Retinal pigment epithelial cell (primary cell): ENCODE data around the gene DYNLL1.
"Not testable (repeated sequence)": the region's sequence is repeated elsewhere in the genome, so short reads cannot be mapped to it uniquely, and the experiment has no call there.

Source experiments
- DNase-seq: peaks from one replicate; pipeline ENCODE4 v3.0.0-alpha.2; 2010; ENCODE audit warnings: low read depth
- H3K4me3 ChIP-seq: 2 replicates; pipeline ENCODE4 v1.5.1; 2011; ENCODE audit warnings: mild to moderate bottlenecking, low read length, control low read depth, moderate library complexity
- CTCF ChIP-seq: conservative IDR thresholded peaks from 2 replicates; pipeline ENCODE4 v1.5.1; 2011; ENCODE audit warnings: low read depth, low read length, control low read depth, inconsistent platforms

The DYNLL1 gene

GRCh38 chr12:120475643-120476042, 20.3 kb upstream of the DYNLL1 start:
- DNase-seq = no peak
- no peak for TF ChIP-seq CTCF

DNA sequence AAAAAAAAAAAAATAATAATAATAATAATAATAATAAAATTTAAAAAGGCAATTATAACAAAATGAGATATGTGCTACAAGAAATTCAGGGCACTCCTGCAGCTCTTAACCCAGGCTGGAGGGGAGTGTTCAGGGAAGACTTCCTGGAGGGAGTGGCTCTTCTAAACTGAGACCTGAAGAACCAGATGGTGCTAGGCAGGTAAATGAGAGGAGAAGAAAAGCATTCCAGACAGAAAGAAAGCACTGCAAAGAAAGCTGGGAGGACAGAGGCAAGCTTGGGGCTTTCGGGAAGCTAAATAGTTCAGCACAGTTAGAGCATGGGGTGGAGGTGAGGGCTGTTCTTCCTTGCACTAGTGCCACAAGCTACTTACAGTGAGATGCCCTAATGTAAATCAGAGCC, 16.5 kb upstream of the DYNLL1 start:
- no peak for DNase-seq
- TF ChIP-seq CTCF = no peak
- no peak overlapping the region for H3K4me3 ChIP-seq

More at GRCh38 chr12:120475643-120476042, 20.3 kb upstream of the DYNLL1 start:
- H3K4me3 ChIP-seq = no peak overlapping the region

GRCh38 chr12:120480211-120480610, 15.7 kb upstream of the DYNLL1 start:
- TF ChIP-seq CTCF = no peak

DNA sequence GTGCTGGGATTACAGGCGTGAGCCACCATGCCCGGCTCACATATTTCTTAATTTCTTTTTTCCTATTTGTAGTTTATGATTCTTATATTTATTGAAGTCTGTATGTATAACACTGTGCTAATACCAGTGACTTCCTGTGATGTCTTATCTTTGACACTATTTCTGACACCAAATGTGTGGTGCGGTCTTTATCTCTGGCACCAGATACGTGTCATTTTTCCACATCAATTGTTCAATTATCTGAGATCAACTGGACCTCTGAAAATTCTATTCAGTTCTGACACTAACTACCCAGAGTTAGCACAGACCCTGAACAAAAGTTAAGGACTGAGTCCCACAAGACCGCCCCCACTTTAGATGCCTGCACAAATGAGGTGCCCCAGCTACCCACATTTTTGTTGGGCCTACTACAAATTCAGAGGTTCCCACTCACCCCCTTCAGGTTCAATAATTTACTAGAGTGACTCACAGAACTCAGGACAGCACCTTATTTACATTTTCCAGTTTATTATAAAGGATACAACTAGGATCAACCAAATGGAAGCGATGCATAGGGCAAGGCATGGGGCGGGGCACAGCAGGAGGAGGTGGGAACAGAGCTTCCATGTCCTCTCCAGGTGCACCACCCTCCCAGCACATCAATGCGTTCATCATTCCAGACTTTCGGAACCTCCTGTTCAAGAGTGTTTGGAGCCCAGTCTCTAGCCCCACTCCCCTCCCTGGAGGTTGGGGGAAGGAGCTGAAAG, 14.7 kb upstream of the DYNLL1 start:
- H3K4me3 ChIP-seq = no peak overlapping the region
- TF ChIP-seq CTCF = no peak
- no peak for DNase-seq

More at GRCh38 chr12:120480211-120480610, 15.7 kb upstream of the DYNLL1 start:
- no peak overlapping the region for H3K4me3 ChIP-seq
- no peak for DNase-seq

- no peak for TF ChIP-seq CTCF
- DNase-seq = no peak
- no peak overlapping the region for H3K4me3 ChIP-seq
Observed at GRCh38 chr12:120483621-120484020, 12.3 kb upstream of the DYNLL1 start.

DNA sequence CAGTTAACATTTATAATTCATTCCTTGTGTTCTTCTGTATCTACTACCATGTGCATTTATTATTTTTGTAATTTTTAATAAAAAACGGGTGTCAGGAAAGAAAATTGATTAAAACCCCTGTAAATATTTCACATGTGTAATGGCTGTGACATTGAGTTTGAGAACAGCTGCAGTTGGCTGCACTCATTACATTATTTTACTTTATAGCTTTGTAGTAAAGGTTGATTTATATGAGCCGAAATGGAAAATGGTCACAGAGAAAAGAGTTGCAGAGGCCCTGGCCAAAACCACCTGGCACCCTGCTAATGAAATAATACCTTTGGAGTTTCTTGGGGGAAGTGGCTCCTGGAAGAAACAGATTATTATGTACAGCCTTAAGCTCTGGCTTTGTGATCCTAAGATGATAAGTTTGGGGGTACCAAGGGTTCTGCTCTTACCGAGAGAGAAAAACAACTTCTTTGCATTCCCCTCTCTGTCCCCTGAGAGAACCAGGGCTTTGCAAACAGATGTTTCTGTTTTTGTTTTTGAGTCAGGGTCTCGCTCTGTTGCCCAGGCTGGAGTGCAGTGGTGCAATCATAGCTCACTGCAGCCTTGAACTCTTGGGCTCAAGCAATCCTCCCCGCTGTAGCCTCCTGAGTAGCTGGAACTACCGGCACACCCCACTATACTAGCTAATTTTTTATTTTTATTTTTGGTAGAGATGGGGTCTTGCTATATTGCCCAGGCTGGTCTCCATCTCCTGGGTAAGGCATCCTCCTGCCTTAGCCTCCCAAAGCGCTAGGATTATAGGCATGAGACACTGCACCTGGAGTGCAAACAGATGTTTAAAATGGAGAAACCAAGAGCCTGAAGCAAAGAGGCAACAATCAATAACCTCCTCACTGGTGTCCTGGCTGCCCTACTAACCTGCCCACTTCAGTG, 9.7 kb upstream of the DYNLL1 start:
- TF ChIP-seq CTCF = no peak
- no peak overlapping the region for H3K4me3 ChIP-seq
- DNase-seq = no peak

GRCh38 chr12:120487552-120487951, 8.4 kb upstream of the DYNLL1 start:
- DNase-seq, H3K4me3 ChIP-seq: not testable (repeated sequence)
